ENCODE measurements around the gene FOXRED2. TPM values are rescaled to one million over a fixed set of nuclear protein-coding genes. Genes with fewer than 3 reads are reported as not detected.
"Not testable (repeated sequence)": the region's sequence is repeated elsewhere in the genome, so short reads cannot be mapped to it uniquely, and the experiment has no call there.

Gene FOXRED2
- total and polyA plus RNA-seq, 2 donors (not counting 1 experiment from before 2014, with no cell fraction given) = 3.3 to 3.8 TPM

DNA sequence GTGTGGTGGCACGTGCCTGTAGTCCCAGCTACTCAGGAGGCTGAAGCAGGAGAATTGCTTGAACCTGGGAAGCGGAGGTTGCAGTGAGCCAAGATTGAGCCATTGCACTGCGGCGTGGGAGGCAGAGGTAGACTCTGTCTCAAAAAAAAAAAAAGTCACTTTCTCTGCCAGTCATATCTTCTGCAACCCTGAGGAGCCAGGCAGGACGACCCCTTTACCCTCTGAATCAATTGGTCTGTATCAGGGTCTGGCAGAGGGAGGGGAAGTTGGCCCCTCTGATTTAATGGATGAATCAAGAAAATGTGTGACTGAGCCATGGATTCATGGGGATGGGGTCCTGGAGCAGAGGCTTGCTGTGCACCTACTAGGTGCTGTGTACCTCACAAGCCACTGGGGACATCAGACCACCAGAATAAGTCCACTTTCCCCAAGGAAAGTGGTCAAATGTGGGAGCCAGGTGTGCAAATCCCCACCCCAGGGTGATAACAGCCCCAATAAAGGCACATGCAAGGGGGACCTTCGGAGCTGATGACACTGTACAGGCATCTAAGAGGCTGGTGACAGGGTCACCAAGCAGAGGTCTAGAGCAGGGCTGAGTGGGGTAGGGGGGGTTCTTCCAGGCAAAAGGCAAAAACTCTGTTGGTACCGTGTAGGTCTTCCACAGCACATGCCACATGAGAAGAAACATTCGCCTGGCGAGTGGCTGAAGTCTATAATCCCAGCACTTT is 54.4 kb downstream of the FOXRED2 start:
- H3K36me3 ChIP-seq (ENCODE audit: control insufficient read depth, insufficient read depth, low read length) = no peaks in the 10 kb centered on the region
- no peak overlapping the region for H3K27ac ChIP-seq (ENCODE audit: insufficient read depth, low read length)
- TF ChIP-seq EZH2 (IDR thresholded peaks at IDR 0.05; ENCODE audit: low read length, missing control alignments) = no peak
- no peak for TF ChIP-seq CTCF (conservative IDR thresholded peaks at IDR 0.05 in 1 of 2, IDR thresholded peaks at IDR 0.05 in 1 of 2; ENCODE audit: low read depth in 1 of 2, low read length in 2 of 2)
- no peaks in the 10 kb centered on the region for H4K20me1 ChIP-seq (ENCODE audit: control insufficient read depth, extremely low read depth, insufficient read depth, low read length)
- H2AFZ ChIP-seq (ENCODE audit: low read length) = no peak overlapping the region
- H3K4me3 ChIP-seq (replicated peaks in 1 of 4; ENCODE audit: control extremely low read depth in 1 of 4, insufficient read depth in 1 of 4, low read depth in 3 of 4, low read length in 4 of 4) = no peak overlapping the region
- no peak overlapping the region for H3K4me2 ChIP-seq (ENCODE audit: extremely low read depth, insufficient read depth, low read length)
- H3K9ac ChIP-seq (ENCODE audit: insufficient read depth, low read length) = no peak overlapping the region
- H3K9me3 ChIP-seq (ENCODE audit: control insufficient read depth, insufficient read depth, low read depth, low read length) = no peaks in the 10 kb centered on the region
- no peaks in the 10 kb centered on the region for H3K27me3 ChIP-seq (ENCODE audit: control insufficient read depth, insufficient read depth, low read length)
- H3K79me2 ChIP-seq (ENCODE audit: control insufficient read depth, insufficient read depth, low read length) = no peaks in the 10 kb centered on the region
- DNase-seq (ENCODE audit: low read depth in 2 of 2) = no peak
- peaks cover 7% of the 10 kb centered on the region for H3K4me1 ChIP-seq (ENCODE audit: control insufficient read depth, extremely low read depth, insufficient read depth, low read length)

GRCh38 chr22:36450923-36451322 is 55.9 kb downstream of the FOXRED2 start:
- not testable (repeated sequence) for H3K9me3 ChIP-seq (ENCODE audit: control insufficient read depth, insufficient read depth, low read depth, low read length); DNase-seq (ENCODE audit: low read depth in 2 of 2); H3K79me2 ChIP-seq (ENCODE audit: control insufficient read depth, insufficient read depth, low read length)

GRCh38 chr22:36449596-36450175 is 57.2 kb downstream of the FOXRED2 start:
- TF ChIP-seq EZH2 (IDR thresholded peaks at IDR 0.05; ENCODE audit: low read length, missing control alignments) (no peak), CTCF (conservative IDR thresholded peaks at IDR 0.05 in 1 of 2, IDR thresholded peaks at IDR 0.05 in 1 of 2; ENCODE audit: low read depth in 1 of 2, low read length in 2 of 2) (no peak)
- Histone ChIP-seq H3K36me3 (ENCODE audit: control insufficient read depth, insufficient read depth, low read length) (no peaks in the 10 kb centered on the region), H4K20me1 (ENCODE audit: control insufficient read depth, extremely low read depth, insufficient read depth, low read length) (no peaks in the 10 kb centered on the region)

More at GRCh38 chr22:36450923-36451322, 55.9 kb downstream of the FOXRED2 start:
- not testable (repeated sequence) for H2AFZ ChIP-seq (ENCODE audit: low read length); H3K4me3 ChIP-seq (replicated peaks in 1 of 4; ENCODE audit: control extremely low read depth in 1 of 4, insufficient read depth in 1 of 4, low read depth in 3 of 4, low read length in 4 of 4); H3K4me1 ChIP-seq (ENCODE audit: control insufficient read depth, extremely low read depth, insufficient read depth, low read length); H3K36me3 ChIP-seq (ENCODE audit: control insufficient read depth, insufficient read depth, low read length); H3K27me3 ChIP-seq (ENCODE audit: control insufficient read depth, insufficient read depth, low read length); H3K27ac ChIP-seq (ENCODE audit: insufficient read depth, low read length); H3K4me2 ChIP-seq (ENCODE audit: extremely low read depth, insufficient read depth, low read length); H3K9ac ChIP-seq (ENCODE audit: insufficient read depth, low read length); H4K20me1 ChIP-seq (ENCODE audit: control insufficient read depth, extremely low read depth, insufficient read depth, low read length)

More at GRCh38 chr22:36449596-36450175, 57.2 kb downstream of the FOXRED2 start:
- Histone ChIP-seq H3K9me3 (ENCODE audit: control insufficient read depth, insufficient read depth, low read depth, low read length) (no peaks in the 10 kb centered on the region), H3K79me2 (ENCODE audit: control insufficient read depth, insufficient read depth, low read length) (no peaks in the 10 kb centered on the region), H3K9ac (ENCODE audit: insufficient read depth, low read length) (no peak overlapping the region), H3K27me3 (ENCODE audit: control insufficient read depth, insufficient read depth, low read length) (no peaks in the 10 kb centered on the region), H3K4me2 (ENCODE audit: extremely low read depth, insufficient read depth, low read length) (no peak overlapping the region), H3K4me3 (replicated peaks in 1 of 4; ENCODE audit: control extremely low read depth in 1 of 4, insufficient read depth in 1 of 4, low read depth in 3 of 4, low read length in 4 of 4) (no peak overlapping the region), H3K4me1 (ENCODE audit: control insufficient read depth, extremely low read depth, insufficient read depth, low read length) (peaks cover 3% of the 10 kb centered on the region), H2AFZ (ENCODE audit: low read length) (no peak overlapping the region), H3K27ac (ENCODE audit: insufficient read depth, low read length) (no peak overlapping the region)
- DNase-seq (ENCODE audit: low read depth in 2 of 2) = no peak
